NCI-H2196 (cell line): ENCODE measurements around the gene ATP6V1C2.
"Not testable (repeated sequence)": the region's sequence is repeated elsewhere in the genome, so short reads cannot be mapped to it uniquely, and the experiment has no call there.

ENCODE experiments used
- DNase-seq: peaks from one replicate; lab custom pipeline; 2025; ENCODE audit not compliant: unreplicated experiment; lab: John Stamatoyannopoulos, UW

The ATP6V1C2 gene

DNA sequence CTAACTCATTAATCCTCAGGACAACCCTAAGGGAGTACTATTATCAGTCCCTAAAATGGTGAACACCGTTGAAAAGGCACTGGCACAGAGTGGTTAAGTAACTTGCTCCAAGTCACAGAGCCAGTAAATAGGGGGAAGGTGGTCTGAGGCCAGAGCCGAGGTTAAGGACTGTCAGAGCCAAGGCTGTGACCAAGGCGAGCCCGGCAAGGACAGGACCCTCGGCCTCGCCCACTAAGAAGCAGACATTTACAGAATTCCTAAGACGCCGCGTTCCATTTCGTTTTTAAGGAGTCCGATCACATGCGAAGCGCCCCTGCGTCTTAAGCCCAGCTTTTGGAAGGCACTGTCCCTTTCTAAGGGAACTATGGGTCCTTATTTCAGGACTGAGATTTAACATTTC, 90.1 kb downstream of the ATP6V1C2 start:
- no peak for DNase-seq

DNA sequence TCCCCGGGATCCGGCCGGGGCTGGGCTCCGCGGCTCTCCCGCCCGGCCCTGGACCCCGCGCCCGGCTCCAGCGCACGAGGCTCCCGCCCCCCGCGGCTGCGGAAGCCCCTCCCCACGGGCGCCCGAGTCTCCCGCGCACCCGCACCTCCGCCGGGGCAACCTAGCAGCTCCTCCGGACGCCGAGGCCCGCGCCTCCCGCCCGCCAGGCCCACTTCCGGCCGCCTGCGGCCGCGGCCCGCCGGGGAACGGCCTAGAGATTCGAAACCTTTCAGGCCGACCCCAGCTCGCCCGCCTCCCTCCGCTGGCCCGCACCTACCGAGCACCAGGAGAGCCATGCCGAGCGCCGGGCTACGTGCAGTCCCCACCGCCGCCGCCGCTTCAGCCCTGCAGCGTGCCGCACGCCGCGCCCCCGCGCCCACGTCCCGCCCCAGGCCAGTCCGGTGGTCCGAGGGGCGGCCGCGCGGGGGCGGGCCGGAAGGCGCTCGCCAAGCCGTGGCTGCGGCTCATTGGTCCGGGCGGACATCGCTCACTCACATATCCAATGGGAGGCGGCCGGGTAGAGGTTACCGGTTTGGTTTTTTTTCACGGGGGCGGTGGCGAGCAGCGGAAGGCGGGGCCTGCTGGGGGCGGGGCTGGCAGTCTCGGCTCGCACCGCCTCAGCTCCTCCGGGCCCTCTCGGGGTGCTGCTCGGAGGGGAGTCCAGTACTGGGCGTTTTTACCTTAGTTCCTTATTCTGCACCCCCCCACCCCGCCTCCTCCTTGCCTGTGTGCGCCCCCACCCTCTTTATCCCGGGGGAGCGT, 91.1 kb downstream of the ATP6V1C2 start, which contains the start of gene PDIA6:
Gene PDIA6, minus strand, starts transcription at position 424 of the 801 bp plus-strand sequence. Its CDS starts 89 bp downstream, at position 335.
- DNase-seq: peak; percentile 96

DNA sequence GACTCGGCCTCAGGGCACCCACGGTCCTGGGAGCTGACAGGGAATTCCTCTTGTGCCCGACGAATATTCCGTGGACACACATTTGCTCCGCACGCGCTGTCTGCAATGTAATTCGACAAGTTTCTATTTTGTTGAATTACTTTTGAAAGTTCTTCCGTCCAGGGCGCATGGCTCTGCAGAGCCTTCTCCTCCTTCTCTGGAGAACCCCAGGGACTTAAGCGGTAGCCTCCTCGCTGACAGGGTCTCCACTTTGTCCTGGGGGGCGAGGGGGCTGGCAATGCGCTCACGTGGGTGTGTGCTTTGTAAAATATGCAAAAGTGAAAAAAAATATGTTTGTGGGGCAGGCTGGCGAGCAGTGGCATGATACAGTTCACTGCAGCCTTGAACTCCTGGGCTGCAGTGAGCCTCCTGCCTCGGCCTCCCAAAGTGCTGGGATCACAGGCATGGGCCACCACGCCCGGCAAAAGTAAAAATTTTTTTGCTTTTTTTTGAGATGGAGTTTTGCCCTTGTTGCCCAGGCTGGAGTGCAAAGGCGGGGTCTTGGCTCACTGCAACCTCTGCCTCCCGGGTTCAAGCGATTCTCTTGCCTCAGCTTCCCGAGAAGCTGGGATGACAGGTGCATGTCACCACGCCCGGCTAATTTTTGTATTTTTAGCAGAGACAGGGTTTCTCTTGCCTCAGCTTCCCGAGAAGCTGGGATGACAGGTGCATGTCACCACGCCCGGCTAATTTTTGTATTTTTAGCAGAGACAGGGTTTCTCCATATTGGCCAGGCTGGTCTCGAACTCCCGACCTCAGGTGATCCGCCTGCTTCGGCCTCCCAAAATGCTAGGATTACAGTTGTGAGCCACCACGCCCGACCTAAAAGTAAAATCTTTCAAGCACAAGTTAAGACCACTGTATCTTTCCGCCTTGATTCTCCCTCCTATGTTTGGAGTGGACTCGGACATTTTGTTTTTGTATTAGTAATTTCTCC, 92.0 kb downstream of the ATP6V1C2 start:
- not testable (repeated sequence) for DNase-seq

DNA sequence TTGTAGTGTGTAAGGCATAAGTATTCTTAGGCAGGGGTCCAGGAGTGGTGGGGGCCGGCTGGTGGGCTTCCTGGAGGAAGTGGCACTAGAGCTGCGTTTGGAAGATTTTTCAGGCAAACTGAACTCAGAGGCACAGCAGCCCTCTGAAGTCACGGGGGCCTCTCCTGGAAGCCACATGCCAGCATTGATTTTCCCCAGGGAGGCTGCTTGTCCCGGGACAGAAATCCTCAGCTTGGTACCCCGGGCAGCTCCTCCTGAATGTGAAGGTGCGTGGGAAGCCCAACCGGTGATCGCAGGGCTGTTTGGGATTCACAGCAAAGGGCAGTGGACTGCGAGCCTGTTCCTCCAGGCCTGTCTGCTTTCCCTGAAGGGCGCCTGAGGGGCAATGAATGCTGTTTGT, 92.7 kb downstream of the ATP6V1C2 start:
- DNase-seq: no peak

DNA sequence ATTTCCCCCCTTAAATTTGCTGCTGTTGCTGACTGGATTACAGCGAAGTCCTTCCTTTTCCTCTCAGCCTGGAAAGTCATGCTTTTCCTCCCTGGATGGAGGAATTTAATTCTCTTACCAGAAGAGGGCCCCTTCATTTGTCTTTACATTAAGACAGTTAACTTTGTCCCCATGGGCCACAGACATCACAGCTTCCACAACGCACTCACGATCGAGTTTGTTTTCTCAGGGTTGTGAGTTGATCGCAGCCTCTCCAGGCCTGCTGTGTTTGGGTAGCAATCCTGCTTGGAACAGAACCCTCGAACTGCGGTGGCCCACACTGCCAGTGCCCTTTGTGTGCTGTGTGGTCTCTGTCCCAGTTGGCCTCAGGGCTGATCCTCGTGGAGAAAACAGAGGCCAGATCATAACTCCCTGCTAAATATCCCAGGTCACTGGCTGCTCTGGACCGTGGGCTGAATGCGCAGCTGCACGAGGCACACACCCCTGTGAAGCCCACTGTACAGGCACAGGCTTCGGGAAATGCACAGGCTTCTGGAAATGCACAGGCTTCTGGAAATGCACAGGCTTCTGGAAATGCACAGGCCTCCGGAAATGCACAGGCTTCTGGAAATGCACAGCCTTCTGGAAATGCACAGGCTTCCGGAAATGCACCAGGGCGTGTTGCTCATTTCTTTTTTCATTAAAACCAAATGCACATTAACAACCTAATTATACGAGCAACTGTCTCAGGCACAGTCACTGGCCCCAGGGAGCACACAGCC, 93.3 kb downstream of the ATP6V1C2 start:
- DNase-seq: no peak

DNA sequence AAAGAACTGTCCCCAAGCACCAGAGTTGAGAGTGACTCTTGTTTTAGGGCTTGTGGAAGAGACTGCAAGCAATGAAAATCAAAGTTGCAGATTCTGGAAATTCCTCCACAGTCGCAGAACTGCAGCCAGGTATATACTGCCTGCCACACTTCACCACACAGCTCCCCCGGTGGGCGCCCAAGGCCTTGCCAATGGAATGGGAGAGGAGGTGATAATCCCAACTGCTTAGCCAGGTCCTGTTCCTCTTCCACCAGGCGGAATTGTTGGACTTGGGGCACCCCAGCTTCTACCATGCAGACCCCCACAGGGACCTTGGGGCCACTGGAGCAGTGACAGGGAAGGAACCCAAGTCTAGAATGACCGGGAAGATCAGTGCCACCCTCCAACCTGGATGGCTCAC, 96.0 kb downstream of the ATP6V1C2 start:
- peak; percentile 13 for DNase-seq

DNA sequence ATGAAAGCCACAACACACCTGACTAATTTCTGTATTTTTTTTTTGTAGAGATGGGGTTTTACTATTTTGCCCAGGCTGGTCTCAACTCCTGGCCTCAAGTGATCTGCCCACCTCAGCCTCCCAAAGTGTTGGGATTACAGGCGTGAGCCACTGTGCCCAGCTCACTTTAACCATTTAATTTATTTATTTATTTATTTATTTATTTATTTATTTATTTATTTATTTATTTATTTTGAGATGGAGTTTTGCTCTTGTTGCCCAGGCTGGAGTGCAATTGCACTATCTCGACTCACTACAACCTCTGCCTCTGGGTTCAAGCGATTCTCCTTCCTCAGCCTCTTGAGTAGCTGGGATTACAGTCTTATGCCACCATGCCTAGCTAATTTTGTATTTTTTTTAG, 96.9 kb downstream of the ATP6V1C2 start:
- not testable (repeated sequence) for DNase-seq

DNA sequence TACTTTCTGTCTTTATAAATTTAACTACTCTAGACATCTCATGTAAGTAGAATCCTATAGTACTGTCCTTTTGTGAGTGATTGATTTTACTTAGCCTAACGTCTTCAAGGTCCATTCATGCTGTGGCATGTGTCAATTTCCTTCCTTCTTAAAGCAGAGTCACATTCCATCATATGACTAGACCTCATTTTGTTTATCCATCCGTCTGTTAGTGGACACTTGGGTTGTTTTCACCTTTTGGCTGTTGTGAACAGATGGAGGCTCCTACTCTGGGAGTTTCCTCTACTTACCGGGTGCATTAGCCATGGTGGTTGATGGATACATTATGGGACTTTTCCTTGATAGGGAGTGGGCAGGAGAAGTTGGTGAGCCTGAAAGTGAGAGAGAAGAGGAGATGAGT, 97.6 kb downstream of the ATP6V1C2 start:
- no peak for DNase-seq

DNA sequence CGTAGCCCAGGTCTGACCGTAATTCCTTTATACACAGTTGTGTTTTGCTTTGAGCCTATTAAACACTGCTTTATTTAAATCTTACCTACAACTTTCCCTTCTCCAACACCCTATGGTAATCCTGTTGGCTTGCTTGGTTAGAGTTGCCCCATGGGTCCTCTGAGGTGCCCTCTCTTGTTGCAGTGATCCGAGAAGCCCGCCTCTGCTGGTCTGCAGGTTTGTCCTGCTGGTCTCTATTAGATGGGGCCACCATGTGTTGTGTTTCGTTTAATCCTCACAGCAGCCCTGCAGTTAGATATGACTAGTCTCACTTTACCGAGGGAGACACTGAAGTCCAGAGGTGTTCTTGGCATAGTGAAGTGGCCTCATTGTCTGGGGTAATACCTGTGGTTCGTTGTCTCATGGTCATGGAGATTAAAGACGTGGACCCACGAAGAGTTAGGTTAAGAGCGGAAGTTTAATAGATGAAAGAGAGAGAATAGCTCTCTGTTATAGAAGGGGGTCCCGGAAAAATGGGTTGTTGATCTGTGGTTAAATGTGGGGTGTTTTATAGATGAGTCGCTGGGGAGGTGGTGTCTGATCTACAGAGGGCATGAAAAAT, 98.4 kb downstream of the ATP6V1C2 start:
- DNase-seq: no peak

DNA sequence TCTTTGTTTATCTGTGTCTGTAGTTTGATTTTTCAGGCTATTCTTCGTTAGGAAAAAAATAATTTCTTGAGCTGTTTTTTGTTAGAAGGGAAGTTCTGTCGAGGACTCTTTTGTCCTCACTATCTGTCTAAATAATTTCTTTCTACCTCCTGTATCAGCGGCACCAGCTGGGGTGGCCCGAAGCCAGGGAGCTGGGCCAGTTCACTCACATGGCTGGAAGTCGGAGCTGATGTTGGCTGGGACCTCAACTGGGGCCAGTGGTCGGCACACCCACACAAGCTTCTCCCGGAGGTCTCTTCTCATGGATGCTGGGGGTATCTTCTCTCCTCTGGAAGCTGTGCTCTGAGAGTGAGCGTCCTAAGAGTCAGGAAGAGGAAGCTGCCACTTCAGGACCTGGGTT, 99.1 kb downstream of the ATP6V1C2 start:
- no peak for DNase-seq

DNA sequence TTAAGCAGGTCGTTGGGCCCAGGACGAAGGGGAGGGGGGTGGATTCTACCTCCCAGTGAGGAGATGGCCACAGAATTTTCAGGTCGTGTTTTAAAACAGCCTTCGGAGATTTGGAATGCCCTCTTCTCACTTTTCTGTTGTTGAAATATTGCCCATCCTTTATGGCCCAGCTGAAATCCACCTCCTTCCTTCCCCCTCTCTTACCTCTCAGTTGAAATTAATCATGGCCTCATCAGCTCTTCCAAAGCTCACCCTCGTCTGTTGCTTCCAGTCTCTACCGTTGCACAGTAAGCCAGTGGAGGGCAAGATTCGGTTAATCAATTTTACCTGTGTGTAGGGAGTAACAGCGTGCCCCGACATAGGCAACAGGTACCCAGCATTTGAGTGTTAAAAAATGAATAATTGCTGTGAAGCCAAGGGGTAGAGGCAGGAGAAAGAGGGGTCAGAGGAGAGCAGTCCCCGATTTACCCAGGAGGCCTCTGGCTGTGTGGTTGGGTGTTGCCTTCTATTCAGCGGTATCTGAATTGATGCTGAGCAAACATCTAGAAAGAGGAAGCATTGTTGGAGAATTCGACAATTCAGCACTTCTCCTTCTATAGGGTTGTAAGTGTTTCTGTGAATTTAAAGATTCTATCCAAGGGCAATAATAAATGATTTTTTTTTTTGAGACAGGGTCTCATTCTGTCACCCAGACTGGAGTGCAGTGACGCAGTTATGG, 99.7 kb downstream of the ATP6V1C2 start:
- no peak for DNase-seq

DNA sequence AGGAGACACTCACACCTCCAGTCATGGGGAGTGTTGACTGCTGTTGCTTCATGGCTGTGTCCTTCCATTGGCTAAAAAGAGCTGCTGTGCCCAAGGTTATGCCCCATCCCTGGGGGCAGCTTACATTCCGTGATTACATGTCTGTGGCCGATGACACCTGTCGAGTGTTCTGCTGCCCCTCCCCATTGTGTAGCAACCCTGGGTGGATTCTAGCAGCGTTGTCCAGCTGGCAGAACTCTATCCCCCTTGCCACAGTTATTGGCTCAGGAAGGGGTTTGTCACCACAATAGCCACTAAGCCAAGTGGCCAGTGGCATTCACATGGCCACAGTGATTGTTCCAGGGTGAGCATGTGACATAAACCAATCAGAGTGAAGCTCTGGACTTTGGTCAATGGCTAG, 102.8 kb downstream of the ATP6V1C2 start:
- no peak for DNase-seq

DNA sequence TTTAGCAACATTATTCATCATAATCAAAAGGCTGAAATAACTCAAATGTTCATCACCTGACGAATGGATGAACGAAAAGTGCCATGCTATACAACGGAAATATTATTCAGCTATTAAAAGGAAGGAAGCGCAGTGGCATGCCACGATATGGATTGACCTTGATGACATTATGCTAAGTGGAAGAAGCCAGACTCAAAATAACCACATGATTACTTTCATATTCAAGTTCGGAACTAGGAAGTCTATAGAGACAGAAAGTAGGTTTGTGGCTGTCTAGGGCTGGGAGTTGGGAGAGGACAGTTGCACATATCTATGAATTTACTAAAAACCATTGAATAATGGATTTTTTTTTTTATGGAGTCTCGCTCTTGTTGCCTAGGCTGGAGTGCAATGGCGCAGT, 104.6 kb downstream of the ATP6V1C2 start:
- DNase-seq: no peak

DNA sequence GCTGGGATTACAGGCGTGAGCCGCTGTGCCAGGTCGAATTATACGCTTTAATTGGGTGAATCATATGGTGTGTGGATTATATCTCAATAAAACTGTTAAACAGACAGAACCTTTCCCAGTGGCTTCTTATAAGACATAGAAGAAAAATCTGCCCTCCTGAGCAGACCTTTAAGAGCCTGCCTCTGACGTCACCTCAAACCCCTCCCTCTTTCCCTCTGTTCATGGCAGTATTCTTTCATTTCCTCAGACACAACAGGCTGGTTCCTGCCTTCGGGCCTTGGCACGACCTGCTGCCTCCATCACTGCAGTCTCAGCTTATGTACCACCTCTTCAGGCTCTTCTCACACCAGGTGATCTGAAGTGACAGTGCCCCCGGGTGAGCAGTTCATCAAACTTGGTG, 105.2 kb downstream of the ATP6V1C2 start:
- no peak for DNase-seq

DNA sequence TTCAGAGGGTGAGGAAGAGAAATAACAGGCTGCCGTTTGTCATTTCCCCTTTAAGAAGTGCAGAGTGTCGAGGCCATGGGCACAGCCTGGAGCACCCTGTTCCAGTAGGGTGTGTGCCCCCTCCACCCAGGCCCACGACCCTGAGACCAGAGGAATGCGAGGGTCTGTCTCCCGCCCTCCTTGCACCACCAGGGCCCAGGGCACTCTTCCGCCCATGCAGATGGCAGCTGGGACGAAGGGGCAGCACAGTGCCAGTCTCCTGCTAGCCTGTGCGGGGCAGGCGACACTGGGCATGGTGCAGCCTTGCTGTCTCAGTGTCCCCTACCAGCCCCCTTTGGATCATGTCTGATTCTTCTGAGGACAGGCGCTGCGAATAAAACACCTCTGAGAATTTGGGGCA, 106.9 kb downstream of the ATP6V1C2 start:
- DNase-seq: no peak

DNA sequence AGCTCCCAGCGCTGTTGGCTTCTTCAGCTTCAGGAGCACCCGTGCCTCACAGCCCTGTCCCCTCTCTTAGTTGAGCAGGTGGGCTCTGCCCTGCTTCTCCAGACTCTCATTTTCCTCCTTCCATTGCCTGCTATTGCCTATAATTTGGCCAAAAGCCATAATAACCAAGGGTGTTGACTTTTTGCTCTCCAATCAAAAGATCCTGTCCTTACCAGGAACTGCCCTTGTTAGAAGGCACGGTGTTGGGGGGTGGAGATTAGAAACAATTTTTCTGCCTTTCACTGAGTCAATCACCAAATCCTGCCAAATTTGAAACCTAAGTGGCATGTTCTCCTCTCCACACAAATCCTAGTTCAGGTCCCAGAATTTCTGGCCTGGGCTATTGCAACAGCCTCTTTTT, 107.9 kb downstream of the ATP6V1C2 start:
- DNase-seq: no peak

DNA sequence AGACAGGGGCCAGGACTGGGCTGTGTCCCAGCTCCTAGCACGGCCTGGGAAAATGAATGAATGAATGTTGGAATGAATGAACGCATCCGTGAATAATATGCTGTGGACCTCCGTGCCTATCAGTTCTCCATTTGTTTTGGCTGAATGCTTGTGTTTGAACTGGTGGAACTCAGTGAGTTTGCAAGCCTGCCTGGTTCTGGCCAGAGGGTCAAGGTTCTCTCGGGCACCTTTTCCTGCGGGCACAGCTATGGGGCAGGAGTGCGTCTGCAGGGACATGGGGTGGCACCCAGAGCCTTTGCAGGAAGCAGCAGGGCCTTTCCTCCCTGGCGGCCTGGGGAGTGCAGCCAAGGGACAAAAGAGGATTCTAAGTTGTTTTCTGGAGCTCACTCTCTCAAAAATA, 108.8 kb downstream of the ATP6V1C2 start:
- no peak for DNase-seq

DNA sequence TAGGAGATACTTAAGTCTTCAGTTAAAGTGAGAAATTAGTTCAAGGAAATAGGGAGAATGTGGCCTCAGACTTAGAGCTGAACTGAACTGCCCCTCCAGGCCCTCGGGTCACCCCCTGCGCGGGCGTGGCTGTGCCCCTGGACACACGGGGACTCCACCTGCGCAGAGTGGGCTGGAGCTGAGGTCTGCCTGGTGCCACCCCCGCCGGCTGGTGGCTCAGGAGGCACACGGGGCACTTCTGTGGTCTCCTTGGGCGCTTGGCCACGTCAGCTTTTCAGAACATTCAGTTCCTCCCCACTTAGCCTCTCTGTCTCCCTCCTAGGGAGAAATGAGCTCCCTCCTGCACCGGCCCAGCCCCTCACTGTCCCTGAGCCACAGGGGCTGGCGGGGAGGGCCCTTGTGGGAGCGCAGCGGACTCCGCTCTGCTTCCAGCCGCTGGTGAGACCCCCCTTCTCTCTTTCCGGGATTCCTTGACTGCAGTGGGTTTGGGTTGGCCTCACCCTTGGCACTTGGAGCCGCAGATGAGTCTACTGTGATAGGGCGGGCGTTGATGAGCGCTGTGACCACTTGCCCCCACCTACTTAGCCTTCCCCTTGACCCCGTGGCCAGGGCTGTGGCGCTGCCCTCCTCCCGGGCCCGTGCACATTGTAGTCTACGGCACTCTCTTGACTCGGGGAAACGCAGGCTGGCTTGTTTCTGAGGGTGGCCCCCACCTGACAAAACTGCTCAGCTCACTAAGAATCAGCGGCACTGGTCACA, 109.4 kb downstream of the ATP6V1C2 start:
- no peak for DNase-seq

DNA sequence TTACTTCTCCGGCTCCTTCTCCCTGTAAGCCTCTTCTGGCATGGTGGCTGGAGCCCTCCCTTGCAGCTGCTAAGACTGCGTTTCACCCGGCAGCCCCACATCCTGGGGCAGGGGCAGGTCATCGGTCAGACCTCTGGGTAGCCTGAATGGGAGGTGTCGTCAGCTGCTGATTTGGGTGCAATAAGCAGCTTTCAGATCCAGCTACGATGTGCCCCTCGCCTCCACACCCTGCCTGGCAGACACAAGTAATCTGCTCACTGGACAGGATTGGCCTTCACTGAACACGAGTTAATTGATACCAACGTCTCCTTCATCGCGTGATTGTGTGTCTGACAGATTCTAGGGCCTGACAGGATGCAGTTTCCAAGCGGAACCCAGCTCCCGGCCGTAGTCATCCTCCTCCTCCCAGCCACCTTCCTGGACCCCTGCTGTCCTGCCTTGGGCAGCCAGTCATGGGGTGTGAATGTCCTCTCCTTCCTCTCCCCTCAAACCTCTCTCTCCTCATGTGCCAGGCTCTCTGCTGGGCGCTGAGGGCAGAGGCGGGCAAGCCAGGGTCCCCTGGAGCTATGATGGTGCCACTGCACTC, 110.1 kb downstream of the ATP6V1C2 start:
- no peak for DNase-seq
